ENCODE data around the gene PPM1N. TPM values are rescaled to one million over a fixed set of nuclear protein-coding genes. Genes with fewer than 3 reads are reported as not detected.

The PPM1N gene
- polyA plus RNA-seq, 2 of the 4 experiments (the other 2 are of a cell fraction): 9.2 to 10.5 TPM

- TF ChIP-seq MAX (IDR thresholded peaks at IDR 0.05) (no peak), ZC3H11A (IDR thresholded peaks at IDR 0.05) (no peak), SREBF2 (IDR thresholded peaks at IDR 0.05) (no peak), USF2 (IDR thresholded peaks at IDR 0.05) (no peak), ZNF302 (CRISPR knock-in tag; IDR thresholded peaks at IDR 0.05) (no peak), TFCP2L1 (CRISPR knock-in tag; IDR thresholded peaks at IDR 0.05) (no peak), NR3C1 (IDR thresholded peaks at IDR 0.05) (no peak), RARB (CRISPR knock-in tag; IDR thresholded peaks at IDR 0.05) (no peak)
- no peak for FAIRE-seq
- POLR2A ChIA-PET: interaction anchor here (0.6 kb wide), 1 partner anchor 63 kb away, joined by 3 read pairs; no protein-coding TSS in a partner anchor
These were observed 3.9 kb upstream of the PPM1N start for GRCh38 chr19:45494261-45494916.

GRCh38 chr19:45495178-45495577, 3.1 kb upstream of the PPM1N start:
- no peak for ATAC-seq
- Histone ChIP-seq H3K4me3 (no peak overlapping the region), H3K4me2 (no peak overlapping the region), H3K27ac (no peak overlapping the region), H3K9me3 (no peaks in the 10 kb centered on the region), H3K4me1 (peaks cover 20% of the 10 kb centered on the region)
- TF ChIP-seq GATA3 (IDR thresholded peaks at IDR 0.05; ENCODE audit: borderline replicate concordance) (no peak), SMC3 (IDR thresholded peaks at IDR 0.05) (no peak)
- ChIA-PET POLR2A (interaction anchor here (0.6 kb wide), 1 partner anchor 64 kb away, joined by 3 read pairs; no protein-coding TSS in a partner anchor), CTCF (interaction anchor here (0.6 to 17.6 kb wide), 18 partner anchors 8 to 199 kb away, joined by 3 to 418 read pairs (median 6); partner anchors contain the start of genes ERCC1, FOSB and PPP1R13L)
- FAIRE-seq: no peak
- DNase-seq (ENCODE audit: low read depth in 1 of 2, low spot score in 1 of 2): no peak
- 25% methylated on average over 5 of the region's 5 CpGs for WGBS (ENCODE audit: missing lambda C conversion rate)

More at GRCh38 chr19:45494261-45494916, 3.9 kb upstream of the PPM1N start:
- Histone ChIP-seq H3K9me3 (no peaks in the 10 kb centered on the region), H3K4me1 (peaks cover 20% of the 10 kb centered on the region), H3K27ac (no peak overlapping the region), H3K4me3 (no peak overlapping the region), H3K4me2 (peak overlapping the region; percentile 80)
- CTCF ChIA-PET: interaction anchor here (0.6 to 17.6 kb wide), 20 partner anchors 8 to 200 kb away, joined by 3 to 418 read pairs (median 5); partner anchors contain the start of genes ERCC1, FOSB and PPP1R13L
- DNase-seq (ENCODE audit: low read depth in 1 of 2, low spot score in 1 of 2): no peak
- no peak for ATAC-seq
- WGBS (ENCODE audit: missing lambda C conversion rate): 82% methylated on average over 35 of the region's 39 CpGs

GRCh38 chr19:45496349-45496953, 1.8 kb upstream of the PPM1N start:
- H3K4me3 ChIP-seq: peak overlapping the region; percentile 75
- H3K4me2 ChIP-seq: peak overlapping the region; percentile 99
- WGBS (ENCODE audit: missing lambda C conversion rate): 2% methylated on average over 33 of the region's 54 CpGs
- H3K9me3 ChIP-seq: no peaks in the 10 kb centered on the region
- TF ChIP-seq MAX (IDR thresholded peaks at IDR 0.05): peak; percentile 44; the same call in 1 of the 2 replicates
- TF ChIP-seq EHMT2 (IDR thresholded peaks at IDR 0.05; ENCODE audit: low read depth): peak; percentile 78; the same call in 1 of the 2 replicates
- 0 out of 2 replicates have a peak, but pooled peaks have one; percentile 28 for TF ChIP-seq HOXB5 (CRISPR knock-in tag; IDR thresholded peaks at IDR 0.05)
- TF ChIP-seq EHF (CRISPR knock-in tag; IDR thresholded peaks at IDR 0.05): no peak
- TF ChIP-seq FOXS1 (CRISPR knock-in tag; IDR thresholded peaks at IDR 0.05): no peak; the same call in 1 of the 2 replicates
- TF ChIP-seq HDAC2 (IDR thresholded peaks at IDR 0.05): no peak
- no peak for TF ChIP-seq RAD21 (conservative IDR thresholded peaks at IDR 0.05 in 1 of 2, IDR thresholded peaks at IDR 0.05 in 1 of 2)
- peak; percentile 98 for TF ChIP-seq REST (IDR thresholded peaks at IDR 0.05)
- FAIRE-seq: no peak
- peak; percentile 22 to 46 for ATAC-seq
- ChIA-PET CTCF (interaction anchor here (0.8 to 17.6 kb wide), 15 partner anchors 8 to 196 kb away, joined by 3 to 418 read pairs (median 5); partner anchors contain the start of genes EML2, ERCC1, FOSB and QPCTL), POLR2A (interaction anchor here (0.7 to 1.2 kb wide), 4 partner anchors 27 to 196 kb away, joined by 3 to 8 read pairs (median 4); partner anchors contain the start of genes QPCTL and SNRPD2)
- peak overlapping the region; percentile 61 to 83; a peak in 5 of 6 replicates for H3K27ac ChIP-seq
- peaks cover 20% of the 10 kb centered on the region for H3K4me1 ChIP-seq
- no peak for DNase-seq (ENCODE audit: low read depth in 1 of 2, low spot score in 1 of 2)
